Astrocyte (in vitro differentiated cells and primary cell): ENCODE results near the gene PDCD2L. TPM values are rescaled to one million over a fixed set of nuclear protein-coding genes. Genes with fewer than 3 reads are reported as not detected.

Source experiments
- DNase-seq: peaks from one replicate; pipeline ENCODE4 v3.0.0-alpha.2; 2010; ENCODE audit warnings: low read depth
- FAIRE-seq: peaks from 2 replicates; lab custom pipeline; 2011; peaks lifted over from hg19 to GRCh38; lab: Jason Lieb, UNC
- H2AFZ ChIP-seq: 2 replicates; pipeline ENCODE4 v1.6.0; 2012; ENCODE audit warnings: low read depth, low read length, inconsistent platforms
- H3K27ac ChIP-seq: 2 replicates; pipeline ENCODE4 v1.5.1; 2011; ENCODE audit warnings: low read depth, low read length, inconsistent platforms
- H3K27me3 ChIP-seq: 2 replicates; pipeline ENCODE4 v1.6.0; 2011; ENCODE audit warnings: low read length, inconsistent platforms; ENCODE audit not compliant: insufficient read depth
- H3K36me3 ChIP-seq: 2 replicates; pipeline ENCODE4 v1.5.1; 2011; ENCODE audit warnings: low read length, inconsistent platforms; ENCODE audit not compliant: insufficient read depth
- H3K4me1 ChIP-seq: 2 replicates; pipeline ENCODE4 v1.5.1; 2011; ENCODE audit warnings: low read length, inconsistent platforms; ENCODE audit not compliant: insufficient read depth
- H3K4me2 ChIP-seq: 2 replicates; pipeline ENCODE4 v1.6.0; 2012; ENCODE audit warnings: low read length, inconsistent platforms
- H3K4me3 ChIP-seq: 2 replicates; pipeline ENCODE4 v1.5.1; 2011; ENCODE audit warnings: low read depth, mild to moderate bottlenecking, low read length, inconsistent platforms; ENCODE audit not compliant: insufficient read depth
- H3K79me2 ChIP-seq: 2 replicates; pipeline ENCODE4 v1.6.0; 2012; ENCODE audit warnings: mild to moderate bottlenecking, low read length, inconsistent platforms; ENCODE audit not compliant: insufficient read depth
- H3K9ac ChIP-seq: 2 replicates; pipeline ENCODE4 v1.6.0; 2012; ENCODE audit warnings: mild to moderate bottlenecking, low read length, inconsistent platforms
- H3K9me3 ChIP-seq: 2 replicates; pipeline ENCODE4 v1.5.1; 2012; ENCODE audit warnings: low read depth, mild to moderate bottlenecking, low read length, inconsistent platforms; ENCODE audit not compliant: insufficient read depth
- H4K20me1 ChIP-seq: 2 replicates; pipeline ENCODE4 v1.6.0; 2012; ENCODE audit warnings: low read length, inconsistent platforms; ENCODE audit not compliant: insufficient read depth
- H3K27ac Mint-ChIP-seq: one replicate; pipeline ENCODE4 v1.8.0; 2021; ENCODE audit warnings: mild to moderate bottlenecking, mixed read lengths; ENCODE audit not compliant: unreplicated experiment
- H3K27me3 Mint-ChIP-seq: one replicate; pipeline ENCODE4 v1.8.0; 2021; ENCODE audit warnings: low read depth, mixed read lengths; ENCODE audit not compliant: unreplicated experiment
- H3K36me3 Mint-ChIP-seq: one replicate; pipeline ENCODE4 v1.8.0; 2021; ENCODE audit warnings: low read depth, mixed read lengths; ENCODE audit not compliant: unreplicated experiment
- H3K4me1 Mint-ChIP-seq: one replicate; pipeline ENCODE4 v1.8.0; 2021; ENCODE audit warnings: low read depth, mixed read lengths; ENCODE audit not compliant: unreplicated experiment
- H3K4me3 Mint-ChIP-seq: one replicate; pipeline ENCODE4 v1.8.0; 2021; ENCODE audit warnings: mild to moderate bottlenecking, moderate library complexity, mixed read lengths; ENCODE audit not compliant: unreplicated experiment
- H3K9me3 Mint-ChIP-seq: one replicate; pipeline ENCODE4 v1.8.0; 2021; ENCODE audit warnings: mild to moderate bottlenecking, mixed read lengths; ENCODE audit not compliant: unreplicated experiment
- EZH2 ChIP-seq: IDR thresholded peaks from 2 replicates; pipeline ENCODE4 v1.6.1; 2012; ENCODE audit warnings: mild to moderate bottlenecking, low read length, inconsistent platforms; ENCODE audit not compliant: insufficient read depth
- total RNA-seq: library from RNA; stranded (reverse); gene quantifications from 2 replicates; pipeline ENCODE4 v1.2.1, GENCODE V29; 2021
- TF ChIP-seq, protein P1 (sequence below): IDR thresholded peaks from 2 replicates; pipeline ENCODE4 v1.5.1; 2011; ENCODE audit warnings: low read depth, mild to moderate bottlenecking, inconsistent platforms, low read length, moderate library complexity; ENCODE audit not compliant: insufficient read depth

PDCD2L gene
- total RNA-seq, 1 donor from 2014 or later = 12.0 TPM

DNA sequence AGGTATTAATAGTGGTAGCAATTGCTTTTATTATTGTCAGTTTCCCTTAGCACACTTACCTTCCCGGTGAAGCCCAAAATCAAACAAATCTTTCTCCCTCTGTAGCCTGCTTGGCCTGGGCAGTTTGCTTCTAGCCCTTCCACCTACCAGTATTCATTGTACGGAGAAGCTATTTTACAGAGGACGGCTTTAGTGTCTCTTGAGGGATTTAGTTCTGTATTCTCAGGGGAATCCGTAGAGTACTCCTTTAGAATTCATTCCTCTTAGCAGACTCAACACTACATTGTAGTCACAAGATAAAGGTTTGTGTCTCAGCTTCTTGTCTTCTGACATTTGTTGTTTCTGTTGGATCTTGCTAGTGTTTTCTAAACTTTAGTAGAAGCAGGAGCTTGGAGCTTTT, 53.2 kb downstream of the PDCD2L start:
- DNase-seq = no peak
- H3K27me3 ChIP-seq = no peaks in the 10 kb centered on the region
- H3K27ac ChIP-seq = no peak overlapping the region
- H3K79me2 ChIP-seq = peaks cover 69% of the 10 kb centered on the region
- no peak for TF ChIP-seq EZH2
- TF ChIP-seq, protein P1, sequence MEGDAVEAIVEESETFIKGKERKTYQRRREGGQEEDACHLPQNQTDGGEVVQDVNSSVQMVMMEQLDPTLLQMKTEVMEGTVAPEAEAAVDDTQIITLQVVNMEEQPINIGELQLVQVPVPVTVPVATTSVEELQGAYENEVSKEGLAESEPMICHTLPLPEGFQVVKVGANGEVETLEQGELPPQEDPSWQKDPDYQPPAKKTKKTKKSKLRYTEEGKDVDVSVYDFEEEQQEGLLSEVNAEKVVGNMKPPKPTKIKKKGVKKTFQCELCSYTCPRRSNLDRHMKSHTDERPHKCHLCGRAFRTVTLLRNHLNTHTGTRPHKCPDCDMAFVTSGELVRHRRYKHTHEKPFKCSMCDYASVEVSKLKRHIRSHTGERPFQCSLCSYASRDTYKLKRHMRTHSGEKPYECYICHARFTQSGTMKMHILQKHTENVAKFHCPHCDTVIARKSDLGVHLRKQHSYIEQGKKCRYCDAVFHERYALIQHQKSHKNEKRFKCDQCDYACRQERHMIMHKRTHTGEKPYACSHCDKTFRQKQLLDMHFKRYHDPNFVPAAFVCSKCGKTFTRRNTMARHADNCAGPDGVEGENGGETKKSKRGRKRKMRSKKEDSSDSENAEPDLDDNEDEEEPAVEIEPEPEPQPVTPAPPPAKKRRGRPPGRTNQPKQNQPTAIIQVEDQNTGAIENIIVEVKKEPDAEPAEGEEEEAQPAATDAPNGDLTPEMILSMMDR = no peak
- H3K4me1 Mint-ChIP-seq = peaks cover 8% of the 10 kb centered on the region
- no peaks in the 10 kb centered on the region for H3K9me3 Mint-ChIP-seq
- H4K20me1 ChIP-seq = peaks cover 64% of the 10 kb centered on the region
- H3K4me3 Mint-ChIP-seq = no peak overlapping the region
- no peak overlapping the region for H3K4me2 ChIP-seq
- H3K36me3 ChIP-seq = peaks cover 59% of the 10 kb centered on the region
- H2AFZ ChIP-seq = no peak overlapping the region
- no peaks in the 10 kb centered on the region for H3K9me3 ChIP-seq
- H3K27me3 Mint-ChIP-seq = no peaks in the 10 kb centered on the region
- no peak overlapping the region for H3K4me3 ChIP-seq
- no peak for FAIRE-seq
- peaks cover 21% of the 10 kb centered on the region for H3K36me3 Mint-ChIP-seq
- no peak overlapping the region for H3K9ac ChIP-seq
- H3K27ac Mint-ChIP-seq = no peak overlapping the region
- H3K4me1 ChIP-seq = no peaks in the 10 kb centered on the region

GRCh38 chr19:34458677-34459076, 54.5 kb downstream of the PDCD2L start:
- H3K79me2 ChIP-seq = peaks cover 70% of the 10 kb centered on the region
- H3K4me1 Mint-ChIP-seq = peaks cover 8% of the 10 kb centered on the region
- no peak overlapping the region for H3K9ac ChIP-seq
- TF ChIP-seq, protein P1 = no peak
- no peak for TF ChIP-seq EZH2
- H2AFZ ChIP-seq = no peak overlapping the region
- H3K36me3 Mint-ChIP-seq = peaks cover 19% of the 10 kb centered on the region
- no peak for FAIRE-seq
- no peaks in the 10 kb centered on the region for H3K27me3 Mint-ChIP-seq
- no peak overlapping the region for H3K4me3 ChIP-seq
- no peaks in the 10 kb centered on the region for H3K4me1 ChIP-seq
- peaks cover 62% of the 10 kb centered on the region for H3K36me3 ChIP-seq
- H4K20me1 ChIP-seq = peaks cover 64% of the 10 kb centered on the region
- no peaks in the 10 kb centered on the region for H3K27me3 ChIP-seq
- no peaks in the 10 kb centered on the region for H3K9me3 ChIP-seq
- no peaks in the 10 kb centered on the region for H3K9me3 Mint-ChIP-seq
- no peak for DNase-seq
- no peak overlapping the region for H3K27ac Mint-ChIP-seq
- no peak overlapping the region for H3K4me2 ChIP-seq
- no peak overlapping the region for H3K4me3 Mint-ChIP-seq
- no peak overlapping the region for H3K27ac ChIP-seq

- H3K27ac ChIP-seq = no peak overlapping the region
- no peak overlapping the region for H2AFZ ChIP-seq
- TF ChIP-seq EZH2 = no peak
- TF ChIP-seq, protein P1 = no peak
- no peaks in the 10 kb centered on the region for H3K27me3 ChIP-seq
- H3K4me3 ChIP-seq = no peak overlapping the region
- FAIRE-seq (no peak), DNase-seq (no peak)
- H3K4me2 ChIP-seq = no peak overlapping the region
- peaks cover 19% of the 10 kb centered on the region for H3K36me3 Mint-ChIP-seq
- no peaks in the 10 kb centered on the region for H3K27me3 Mint-ChIP-seq
- H3K4me1 Mint-ChIP-seq = peaks cover 8% of the 10 kb centered on the region
- H3K36me3 ChIP-seq = peaks cover 60% of the 10 kb centered on the region
- no peaks in the 10 kb centered on the region for H3K9me3 Mint-ChIP-seq
- H3K79me2 ChIP-seq = peaks cover 71% of the 10 kb centered on the region
- H4K20me1 ChIP-seq = peaks cover 61% of the 10 kb centered on the region
- no peak overlapping the region for H3K27ac Mint-ChIP-seq
- H3K4me1 ChIP-seq = no peaks in the 10 kb centered on the region
- no peak overlapping the region for H3K4me3 Mint-ChIP-seq
- no peaks in the 10 kb centered on the region for H3K9me3 ChIP-seq
- H3K9ac ChIP-seq = no peak overlapping the region
Observed at GRCh38 chr19:34459614-34460013, 55.4 kb downstream of the PDCD2L start.
